ENCODE measurements around the gene FNBP1L. TPM values are rescaled to one million over a fixed set of nuclear protein-coding genes. Genes with fewer than 3 reads are reported as not detected.

Gene FNBP1L
- total RNA-seq, 1 experiment from 2014 or later = 33.4 TPM

DNA sequence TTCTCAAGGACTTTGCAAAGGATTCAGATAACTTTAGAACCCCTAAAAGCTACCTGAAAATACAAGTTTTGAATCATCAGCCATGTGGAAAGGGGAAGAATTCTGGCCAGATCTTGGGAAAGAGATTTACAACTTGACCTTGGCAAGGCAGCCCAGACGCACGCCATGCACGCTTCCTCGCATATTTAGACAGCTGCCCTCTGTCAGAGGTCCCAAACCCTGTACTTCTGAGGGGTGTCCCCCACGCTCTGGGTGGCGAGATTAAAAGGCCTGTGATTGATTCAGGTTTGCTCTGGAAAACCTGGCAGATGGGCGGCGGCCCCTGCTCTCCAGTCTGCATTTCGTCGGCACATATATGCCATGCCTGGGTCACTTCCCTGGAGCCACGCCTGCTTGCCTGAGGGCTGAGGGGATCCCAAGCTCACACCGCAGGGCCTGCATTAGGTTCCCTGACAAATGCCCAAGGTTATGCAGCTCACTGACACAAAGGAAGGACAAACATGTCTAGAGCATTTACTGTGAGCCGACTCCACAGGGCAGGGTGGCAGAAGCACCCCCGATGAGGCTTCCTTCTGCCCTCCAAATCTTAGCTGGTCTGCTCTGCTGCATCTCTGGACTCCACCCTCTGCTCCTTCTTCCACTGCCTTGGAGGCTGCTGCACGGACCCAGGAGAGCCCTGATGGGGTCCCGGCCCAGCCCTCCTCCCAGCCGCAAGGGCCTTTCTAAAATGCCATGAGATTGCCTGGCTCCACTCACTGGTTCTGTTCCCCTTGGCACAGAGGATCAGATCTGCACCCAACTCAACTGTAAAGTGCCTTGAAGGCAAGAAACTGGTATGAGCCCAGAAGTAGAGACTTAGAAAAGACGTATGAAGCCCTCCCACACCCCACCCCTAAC is 129.9 kb downstream of the FNBP1L start:
- no peak overlapping the region for H3K4me3 Mint-ChIP-seq (ENCODE audit: unreplicated experiment)
- POLR2A ChIA-PET = no interaction called here
- no peak overlapping the region for H3K27ac Mint-ChIP-seq (ENCODE audit: unreplicated experiment)
- no peak overlapping the region for H3K4me3 ChIP-seq (ENCODE audit: low read depth, low read length)
- intact Hi-C loops (cut with micrococcal nuclease; ENCODE audit: unreplicated experiment) = no loop called here
- peaks cover 37% of the 10 kb centered on the region for H3K4me1 ChIP-seq
- CTCF ChIA-PET = no interaction called here
- BruUV-seq (replicated peaks) = no TSS peak
- peaks cover 29% of the 10 kb centered on the region for H3K36me3 Mint-ChIP-seq (ENCODE audit: insufficient read depth, unreplicated experiment)
- no peak for DNase-seq
- H3K9me3 Mint-ChIP-seq (ENCODE audit: unreplicated experiment) = no peaks in the 10 kb centered on the region
- H3K27me3 ChIP-seq (replicated peaks; ENCODE audit: control insufficient read depth, insufficient read depth, low read length) = no peaks in the 10 kb centered on the region
- no peaks in the 10 kb centered on the region; the same call in 1 of the 2 replicates for H3K36me3 ChIP-seq (ENCODE audit: control insufficient read depth, insufficient read depth, low read length)
- no peaks in the 10 kb centered on the region for H3K27me3 Mint-ChIP-seq (ENCODE audit: insufficient read depth, unreplicated experiment)
- H3K4me1 Mint-ChIP-seq (ENCODE audit: low read depth, unreplicated experiment) = peaks cover 13% of the 10 kb centered on the region
- TF ChIP-seq, protein P1, sequence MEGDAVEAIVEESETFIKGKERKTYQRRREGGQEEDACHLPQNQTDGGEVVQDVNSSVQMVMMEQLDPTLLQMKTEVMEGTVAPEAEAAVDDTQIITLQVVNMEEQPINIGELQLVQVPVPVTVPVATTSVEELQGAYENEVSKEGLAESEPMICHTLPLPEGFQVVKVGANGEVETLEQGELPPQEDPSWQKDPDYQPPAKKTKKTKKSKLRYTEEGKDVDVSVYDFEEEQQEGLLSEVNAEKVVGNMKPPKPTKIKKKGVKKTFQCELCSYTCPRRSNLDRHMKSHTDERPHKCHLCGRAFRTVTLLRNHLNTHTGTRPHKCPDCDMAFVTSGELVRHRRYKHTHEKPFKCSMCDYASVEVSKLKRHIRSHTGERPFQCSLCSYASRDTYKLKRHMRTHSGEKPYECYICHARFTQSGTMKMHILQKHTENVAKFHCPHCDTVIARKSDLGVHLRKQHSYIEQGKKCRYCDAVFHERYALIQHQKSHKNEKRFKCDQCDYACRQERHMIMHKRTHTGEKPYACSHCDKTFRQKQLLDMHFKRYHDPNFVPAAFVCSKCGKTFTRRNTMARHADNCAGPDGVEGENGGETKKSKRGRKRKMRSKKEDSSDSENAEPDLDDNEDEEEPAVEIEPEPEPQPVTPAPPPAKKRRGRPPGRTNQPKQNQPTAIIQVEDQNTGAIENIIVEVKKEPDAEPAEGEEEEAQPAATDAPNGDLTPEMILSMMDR (IDR thresholded peaks at IDR 0.05; ENCODE audit: insufficient read depth in 1 of 2, low read depth in 1 of 2, low read length in 1 of 2, severe bottlenecking in 1 of 2, unreplicated experiment in 1 of 2) = no peak
- no peaks in the 10 kb centered on the region for H3K9me3 ChIP-seq

DNA sequence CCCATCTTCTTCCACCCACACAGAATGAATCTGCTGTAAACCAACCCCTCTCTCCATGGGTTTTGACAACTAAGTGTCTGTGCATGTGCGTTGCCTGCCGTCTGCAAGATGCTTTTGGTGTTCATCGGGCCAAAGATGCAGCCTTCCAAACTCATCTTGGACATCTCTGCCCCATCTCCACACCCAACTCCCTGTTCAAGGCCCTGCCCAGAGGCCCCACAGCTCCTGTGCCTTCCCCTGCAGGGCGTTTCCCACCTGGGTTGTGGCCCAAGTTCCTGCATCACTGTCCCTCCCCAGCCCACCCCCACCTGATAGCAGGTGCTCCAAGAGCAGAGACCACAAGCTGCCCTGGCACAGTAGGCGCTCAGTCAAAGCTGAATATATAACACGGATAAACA is 130.5 kb downstream of the FNBP1L start:
- Mint-ChIP-seq H3K27me3 (ENCODE audit: insufficient read depth, unreplicated experiment) (no peaks in the 10 kb centered on the region), H3K27ac (ENCODE audit: unreplicated experiment) (no peak overlapping the region), H3K4me1 (ENCODE audit: low read depth, unreplicated experiment) (peaks cover 14% of the 10 kb centered on the region), H3K9me3 (ENCODE audit: unreplicated experiment) (no peaks in the 10 kb centered on the region), H3K4me3 (ENCODE audit: unreplicated experiment) (no peak overlapping the region), H3K36me3 (ENCODE audit: insufficient read depth, unreplicated experiment) (peaks cover 27% of the 10 kb centered on the region)
- TF ChIP-seq, protein P1 (IDR thresholded peaks at IDR 0.05; ENCODE audit: insufficient read depth in 1 of 2, low read depth in 1 of 2, low read length in 1 of 2, severe bottlenecking in 1 of 2, unreplicated experiment in 1 of 2) = no peak
- no peak for DNase-seq
- intact Hi-C loops (cut with micrococcal nuclease; ENCODE audit: unreplicated experiment) = no loop called here
- H3K27me3 ChIP-seq (replicated peaks; ENCODE audit: control insufficient read depth, insufficient read depth, low read length) = no peaks in the 10 kb centered on the region
- H3K4me3 ChIP-seq (ENCODE audit: low read depth, low read length) = no peak overlapping the region
- peaks cover 37% of the 10 kb centered on the region for H3K4me1 ChIP-seq
- BruUV-seq (replicated peaks) = no TSS peak
- no peaks in the 10 kb centered on the region; the same call in 1 of the 2 replicates for H3K36me3 ChIP-seq (ENCODE audit: control insufficient read depth, insufficient read depth, low read length)
- CTCF ChIA-PET = no interaction called here
- POLR2A ChIA-PET = no interaction called here
- H3K9me3 ChIP-seq = no peaks in the 10 kb centered on the region

- Histone ChIP-seq H3K9me3 (no peaks in the 10 kb centered on the region), H3K4me1 (peaks cover 44% of the 10 kb centered on the region), H3K36me3 (ENCODE audit: control insufficient read depth, insufficient read depth, low read length) (no peaks in the 10 kb centered on the region; the same call in 1 of the 2 replicates), H3K4me3 (ENCODE audit: low read depth, low read length) (no peak overlapping the region), H3K27me3 (replicated peaks; ENCODE audit: control insufficient read depth, insufficient read depth, low read length) (no peaks in the 10 kb centered on the region)
- DNase-seq = no peak
- H3K27ac Mint-ChIP-seq (ENCODE audit: unreplicated experiment) = no peak overlapping the region
- H3K9me3 Mint-ChIP-seq (ENCODE audit: unreplicated experiment) = no peaks in the 10 kb centered on the region
- TF ChIP-seq, protein P1 (IDR thresholded peaks at IDR 0.05; ENCODE audit: insufficient read depth in 1 of 2, low read depth in 1 of 2, low read length in 1 of 2, severe bottlenecking in 1 of 2, unreplicated experiment in 1 of 2) = no peak
- no peaks in the 10 kb centered on the region for H3K27me3 Mint-ChIP-seq (ENCODE audit: insufficient read depth, unreplicated experiment)
- H3K4me1 Mint-ChIP-seq (ENCODE audit: low read depth, unreplicated experiment) = peaks cover 7% of the 10 kb centered on the region
- no peak overlapping the region for H3K4me3 Mint-ChIP-seq (ENCODE audit: unreplicated experiment)
- CTCF ChIA-PET = no interaction called here
- no TSS peak for BruUV-seq (replicated peaks)
- POLR2A ChIA-PET = no interaction called here
- intact Hi-C loops (cut with micrococcal nuclease; ENCODE audit: unreplicated experiment) = no loop called here
- peaks cover 23% of the 10 kb centered on the region for H3K36me3 Mint-ChIP-seq (ENCODE audit: insufficient read depth, unreplicated experiment)
Observed at GRCh38 chr1:93578911-93579825, 131.2 kb downstream of the FNBP1L start.

All from Caco-2 (cell line).